Subcutaneous abdominal adipose tissue (tissue), 5 donors: Measurements from ENCODE around the gene SLC25A23.
A peak's percentile ranks its signal among the peaks of the same experiment; 100 is the strongest.
"Not testable (repeated sequence)": the region's sequence is repeated elsewhere in the genome, so short reads cannot be mapped to it uniquely, and the experiment has no call there.

ENCODE experiments used
- H3K27ac ChIP-seq: one replicate; pipeline ENCODE4 v1.7.0; 2013; ENCODE audit warnings: low read depth, mild to moderate bottlenecking, inconsistent platforms, low read length, moderate library complexity
- H3K27me3 ChIP-seq, 5 donors: one replicate each; pipeline ENCODE4 v1.7.0; 2013; ENCODE audit warnings: low read length in 5 of 5, inconsistent platforms in 1 of 5; ENCODE audit not compliant: control insufficient read depth in 5 of 5, insufficient read depth in 4 of 5
- H3K36me3 ChIP-seq, 5 donors: one replicate each; pipeline ENCODE4 v1.7.0; 2013; ENCODE audit warnings: low read length in 5 of 5; ENCODE audit not compliant: control insufficient read depth in 5 of 5, insufficient read depth in 5 of 5
- H3K4me1 ChIP-seq, 5 donors: one replicate each; pipeline ENCODE4 v1.7.0; 2013; ENCODE audit warnings: low read length in 5 of 5, mild to moderate bottlenecking in 3 of 5, moderate library complexity in 1 of 5; ENCODE audit not compliant: control insufficient read depth in 5 of 5, insufficient read depth in 5 of 5
- H3K4me3 ChIP-seq, 5 donors: one replicate each; pipeline ENCODE4 v1.7.0; 2013; ENCODE audit warnings: low read length in 5 of 5, low read depth in 1 of 5
- H3K9ac ChIP-seq, 5 donors: one replicate each; pipeline ENCODE4 v1.7.0; 2013; ENCODE audit warnings: low read length in 5 of 5, mild to moderate bottlenecking in 4 of 5, moderate library complexity in 3 of 5
- H3K9me3 ChIP-seq, 5 donors: one replicate each; pipeline ENCODE4 v1.7.0; 2013; ENCODE audit warnings: low read length in 5 of 5; ENCODE audit not compliant: control insufficient read depth in 5 of 5
- donor health status: healthy.
- donor health status: healthy.
- donor health status: healthy.
- donor health status: healthy.
- donor health status: healthy.

SLC25A23 gene

DNA sequence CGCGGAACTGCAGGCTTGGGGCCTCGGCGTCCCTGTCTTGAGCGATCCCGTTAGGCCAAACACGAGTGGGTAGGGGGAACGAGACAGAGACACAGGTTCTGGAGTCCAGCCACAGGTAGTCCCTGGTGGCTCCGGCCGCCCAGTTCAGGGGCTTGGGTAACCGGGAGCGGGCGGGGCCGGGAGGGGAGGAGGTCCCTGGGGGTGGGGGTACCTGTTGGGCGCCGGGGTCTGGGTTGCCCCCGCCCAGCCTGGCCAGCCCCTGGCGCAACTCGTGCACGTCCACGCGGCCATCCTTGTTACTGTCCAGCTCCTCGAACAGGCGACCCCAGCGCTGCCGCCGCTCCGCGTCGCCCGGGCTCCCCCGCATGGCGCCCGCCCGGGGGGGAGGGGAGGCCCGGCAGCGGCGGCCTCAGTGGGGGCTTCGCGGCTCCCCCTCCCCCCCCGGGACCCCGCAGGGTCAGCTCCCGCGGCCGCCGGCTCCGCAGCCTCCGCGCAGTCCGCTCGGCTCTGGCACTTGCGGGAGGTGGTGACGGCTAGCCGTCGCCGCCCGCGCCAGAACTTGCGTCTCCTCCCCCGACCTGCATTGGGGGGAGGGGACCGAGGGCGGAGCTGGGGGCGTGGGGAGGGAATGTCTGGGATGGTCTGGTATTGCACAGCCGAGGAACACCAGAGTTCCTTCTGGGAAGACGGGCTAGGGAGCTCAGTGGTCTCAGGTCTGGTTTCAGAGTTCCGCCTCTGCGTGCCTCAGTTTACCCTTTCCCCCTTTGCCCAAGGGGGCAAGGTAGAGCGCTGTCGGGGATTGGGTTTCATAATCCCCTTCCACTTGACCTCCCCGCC, at the start of gene SLC25A23:
SLC25A23 (minus strand) TSS at position 531 of the 837 bp plus-strand sequence; CDS start at position 367, 164 bp downstream.
- H3K27ac ChIP-seq, result no peak within 1 kb of the TSS
- H3K27me3 ChIP-seq, result peaks cover 7 to 9% (median 7%) of the 10 kb centered on the region in 5 donors
- H3K36me3 ChIP-seq, result peaks cover 0 to 14% (median 8%) of the 10 kb centered on the region in 5 donors
- H3K4me3 ChIP-seq, result peak within 1 kb of the TSS; percentile 68 to 91 (median 82)
- peak within 1 kb of the TSS in 4 of 5 donors; percentile 55 to 79 (median 71) for H3K9ac ChIP-seq
- peaks cover 0 to 5% (median 1%) of the 10 kb centered on the region in 5 donors for H3K9me3 ChIP-seq
- H3K4me1 ChIP-seq, result peaks cover 0 to 28% (median 22%) of the 10 kb centered on the region in 5 donors

DNA sequence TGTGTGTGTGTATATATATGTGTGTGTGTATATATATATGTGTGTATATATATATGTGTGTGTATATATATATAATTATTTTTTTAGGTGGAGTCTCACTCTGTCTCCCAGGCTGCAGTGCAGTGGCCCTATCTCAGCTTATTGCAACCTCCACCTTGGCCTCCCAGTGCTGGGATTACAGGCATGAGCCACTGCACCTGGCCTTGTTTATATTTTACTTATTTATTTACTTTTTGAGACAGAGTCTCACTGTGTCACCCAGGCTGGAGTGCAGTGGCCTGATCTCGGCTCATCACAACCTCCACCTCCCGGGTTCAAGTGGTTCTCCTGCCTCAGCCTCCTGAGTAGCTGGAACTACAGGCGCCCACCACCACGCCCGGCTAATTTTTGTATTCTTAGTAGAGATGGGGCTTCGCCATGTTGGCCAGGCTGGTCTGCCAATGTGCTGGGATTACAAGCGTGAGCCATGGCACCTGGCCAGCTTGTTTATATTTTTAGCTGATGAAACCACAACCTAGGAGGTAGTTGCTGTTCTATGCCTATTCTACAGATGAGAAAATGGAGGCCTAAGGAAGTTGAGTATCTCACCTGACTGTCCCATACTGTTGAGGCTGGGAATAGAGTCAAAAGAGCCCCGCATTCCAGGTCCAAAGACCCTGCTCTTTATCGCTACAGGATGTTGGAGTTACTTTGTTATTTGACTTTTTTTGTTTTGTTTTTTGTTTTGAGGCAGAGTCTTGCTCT, 48.6 kb upstream of the SLC25A23 start:
- not testable (repeated sequence) for H3K4me1 ChIP-seq, H3K27me3 ChIP-seq, H3K27ac ChIP-seq, H3K4me3 ChIP-seq, H3K9me3 ChIP-seq, H3K36me3 ChIP-seq, H3K9ac ChIP-seq

DNA sequence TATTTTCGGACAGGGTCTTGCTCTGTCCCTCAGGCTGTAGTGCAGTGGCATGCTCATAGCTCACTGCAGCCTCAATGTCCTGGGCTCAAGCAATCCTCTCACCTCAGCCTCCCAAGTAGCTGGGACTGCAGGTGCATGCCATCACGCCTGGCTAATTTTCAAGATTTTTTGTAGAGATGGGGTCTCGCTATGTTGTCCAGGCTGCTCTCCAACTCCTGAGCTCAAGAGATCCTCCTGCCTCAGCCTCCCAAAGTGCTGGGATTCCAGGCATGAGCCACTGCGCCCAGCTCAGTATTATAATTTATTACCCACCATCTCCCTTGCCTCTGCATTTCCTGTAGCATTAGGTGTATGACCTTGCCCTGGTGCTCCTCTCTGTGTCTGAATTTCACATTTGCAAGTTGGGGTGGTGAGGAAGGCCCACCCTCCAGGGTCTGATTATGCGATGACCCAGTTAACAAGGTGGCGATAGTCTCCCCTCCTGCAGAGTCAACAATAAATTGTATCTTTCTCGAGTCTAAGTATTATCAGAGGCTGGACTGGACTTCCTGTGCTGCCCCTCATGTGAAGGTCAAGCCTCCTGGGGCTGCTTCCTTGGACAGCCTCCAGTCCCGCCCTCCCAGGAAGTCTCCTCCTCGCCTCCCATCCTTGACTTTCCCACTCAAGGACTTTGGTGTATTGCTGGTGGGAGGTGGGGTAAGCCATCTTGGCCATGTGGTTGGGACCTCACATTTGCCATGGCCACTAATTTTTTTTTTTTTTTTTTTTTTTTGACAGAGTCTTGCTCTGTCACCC, 44.0 kb upstream of the SLC25A23 start:
- peaks cover 16 to 32% (median 28%) of the 10 kb centered on the region in 5 donors for H3K27me3 ChIP-seq
- H3K9me3 ChIP-seq, result no peaks in the 10 kb centered on the region
- H3K4me3 ChIP-seq, result no peak overlapping the region
- H3K36me3 ChIP-seq, result no peaks in the 10 kb centered on the region
- no peak overlapping the region for H3K27ac ChIP-seq
- no peak overlapping the region for H3K9ac ChIP-seq
- H3K4me1 ChIP-seq, result peaks cover 0 to 12% (median 6%) of the 10 kb centered on the region in 5 donors

DNA sequence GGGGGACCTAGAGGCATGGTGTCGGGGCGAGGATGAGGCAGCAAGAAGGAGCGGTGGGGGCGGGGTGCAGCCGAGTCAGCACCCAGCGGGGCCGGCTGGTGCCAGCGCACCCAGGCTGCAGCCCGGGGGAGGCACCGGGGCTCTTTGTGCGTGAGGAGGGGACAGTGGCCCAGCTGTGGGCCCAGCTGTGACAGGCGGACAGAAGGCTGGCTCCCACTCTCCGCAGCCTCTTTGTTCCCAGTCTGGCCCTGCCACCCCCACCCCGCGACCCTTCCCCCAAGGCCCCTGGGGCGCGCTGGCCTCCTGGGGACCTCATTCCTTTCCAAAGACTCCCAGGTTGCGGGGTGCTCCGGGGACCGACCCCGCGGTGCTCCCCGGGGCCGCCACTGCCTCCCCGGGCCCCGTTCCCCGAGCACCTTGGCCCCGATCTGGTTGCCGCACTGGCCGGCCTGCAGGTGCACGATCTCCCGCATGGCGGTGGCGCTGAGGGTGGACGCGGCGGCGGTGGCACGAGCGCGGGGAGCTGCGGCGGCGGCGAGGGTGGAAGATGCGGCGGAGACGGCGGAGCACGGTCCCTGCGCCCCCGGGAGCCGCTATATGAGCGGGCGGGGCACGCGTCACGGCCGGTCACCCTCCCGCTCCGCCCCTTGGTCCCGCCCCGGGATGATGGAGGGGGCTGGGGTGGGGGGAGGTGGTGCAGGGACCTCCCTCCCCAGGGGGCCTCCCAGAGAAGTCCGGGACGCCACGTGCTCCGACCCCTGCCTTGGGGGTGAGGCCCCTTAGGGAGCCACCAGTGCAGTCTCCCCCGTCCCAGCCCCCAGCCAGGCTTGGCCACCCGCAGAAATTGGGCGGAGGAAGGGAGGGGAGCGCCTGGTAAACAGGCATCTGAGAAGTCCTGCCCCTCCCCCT, 42.4 kb upstream of the SLC25A23 start, which contains the start of gene TUBB4A:
TUBB4A (minus strand) TSS at position 570 of the 909 bp plus-strand sequence; CDS start at position 473, 97 bp downstream.
- Histone ChIP-seq H3K4me1 (peaks cover 0 to 12% (median 6%) of the 10 kb centered on the region in 5 donors), H3K4me3 (peak within 1 kb of the TSS in 2 of 5 donors; percentile 18 to 51), H3K9ac (no peak within 1 kb of the TSS), H3K9me3 (no peaks in the 10 kb centered on the region), H3K27me3 (peaks cover 16 to 32% (median 28%) of the 10 kb centered on the region in 5 donors), H3K36me3 (no peaks in the 10 kb centered on the region), H3K27ac (no peak within 1 kb of the TSS)

DNA sequence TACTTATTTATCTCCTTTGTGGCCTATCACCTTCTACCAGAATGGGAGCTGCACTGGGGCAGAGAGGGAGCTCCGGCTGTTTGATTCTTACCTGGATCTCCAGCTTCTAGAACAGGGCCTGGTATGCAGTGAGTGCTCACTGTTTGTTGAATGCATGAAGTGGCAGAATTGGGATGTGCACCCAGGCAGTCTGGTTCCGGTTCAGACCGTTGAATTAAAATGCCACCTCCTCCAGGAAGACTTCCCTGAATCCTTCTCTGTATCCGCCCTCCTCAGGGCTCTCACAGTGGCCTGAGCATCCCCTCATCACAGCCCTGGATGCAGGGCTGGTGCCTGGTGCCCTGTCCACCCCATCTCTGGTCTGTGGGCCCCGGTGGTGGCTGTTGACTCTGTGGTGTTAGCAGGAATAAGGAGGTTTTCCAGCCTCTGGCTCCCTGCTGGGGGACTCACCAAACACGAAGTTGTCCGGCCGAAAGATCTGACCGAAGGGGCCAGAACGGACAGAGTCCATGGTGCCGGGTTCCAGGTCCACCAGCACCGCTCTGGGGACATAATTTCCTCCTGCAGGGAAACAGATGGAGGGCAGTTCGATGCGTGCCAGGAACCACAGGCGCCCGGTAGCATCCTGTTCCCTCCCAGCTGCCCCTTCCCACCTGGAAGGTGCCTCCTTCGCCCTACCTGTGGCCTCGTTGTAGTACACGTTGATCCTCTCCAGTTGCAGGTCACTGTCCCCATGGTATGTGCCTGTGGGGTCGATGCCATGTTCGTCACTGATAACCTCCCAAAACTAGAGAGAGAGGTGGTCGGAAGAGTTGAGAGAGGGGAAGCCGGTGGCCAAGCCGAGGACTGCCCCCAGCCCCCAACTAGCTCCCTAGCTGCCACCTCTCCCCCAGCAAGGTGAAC, 41.5 kb upstream of the SLC25A23 start:
- Histone ChIP-seq H3K9ac (no peak overlapping the region), H3K4me1 (peaks cover 0 to 12% (median 6%) of the 10 kb centered on the region in 5 donors), H3K27ac (no peak overlapping the region), H3K36me3 (no peaks in the 10 kb centered on the region), H3K27me3 (peaks cover 16 to 32% (median 28%) of the 10 kb centered on the region in 5 donors), H3K9me3 (no peaks in the 10 kb centered on the region), H3K4me3 (peak overlapping the region in 1 of 5 donors; percentile 51)

DNA sequence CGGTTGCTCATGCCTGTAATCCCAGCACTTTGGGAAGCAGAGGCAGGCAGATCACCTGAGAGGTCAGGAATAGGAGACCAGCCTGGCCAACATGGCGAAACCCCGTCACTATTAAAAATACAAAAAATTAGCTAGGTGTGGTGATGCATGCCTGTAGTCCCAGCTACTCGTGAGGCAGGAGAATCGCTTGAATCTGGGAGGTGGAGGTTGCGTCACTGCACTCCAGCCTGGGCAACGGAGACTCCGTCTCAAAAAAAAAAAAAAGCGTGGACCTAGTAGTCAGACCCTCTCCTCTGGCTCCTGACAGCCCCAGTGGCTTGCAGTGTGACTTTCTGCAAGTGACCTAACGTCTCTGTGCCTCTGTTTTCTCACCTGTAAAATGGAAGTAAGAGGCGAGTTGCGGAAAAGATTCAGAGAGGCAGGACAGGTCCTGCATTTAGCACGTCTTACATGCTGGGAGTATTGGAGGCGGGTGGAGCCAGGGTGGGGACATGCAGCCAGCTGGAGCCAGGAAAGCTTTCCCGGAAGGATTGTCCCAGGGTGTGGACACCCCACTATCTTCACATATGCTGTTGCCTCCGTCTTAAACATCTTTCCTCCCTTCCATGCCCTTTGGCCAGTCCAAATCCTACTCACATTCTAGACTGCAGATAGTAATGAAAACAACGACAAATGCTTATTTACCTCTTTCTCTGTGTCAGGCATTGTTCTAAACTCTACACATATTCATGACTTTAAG, 39.6 kb upstream of the SLC25A23 start:
- no peak overlapping the region for H3K9ac ChIP-seq

DNA sequence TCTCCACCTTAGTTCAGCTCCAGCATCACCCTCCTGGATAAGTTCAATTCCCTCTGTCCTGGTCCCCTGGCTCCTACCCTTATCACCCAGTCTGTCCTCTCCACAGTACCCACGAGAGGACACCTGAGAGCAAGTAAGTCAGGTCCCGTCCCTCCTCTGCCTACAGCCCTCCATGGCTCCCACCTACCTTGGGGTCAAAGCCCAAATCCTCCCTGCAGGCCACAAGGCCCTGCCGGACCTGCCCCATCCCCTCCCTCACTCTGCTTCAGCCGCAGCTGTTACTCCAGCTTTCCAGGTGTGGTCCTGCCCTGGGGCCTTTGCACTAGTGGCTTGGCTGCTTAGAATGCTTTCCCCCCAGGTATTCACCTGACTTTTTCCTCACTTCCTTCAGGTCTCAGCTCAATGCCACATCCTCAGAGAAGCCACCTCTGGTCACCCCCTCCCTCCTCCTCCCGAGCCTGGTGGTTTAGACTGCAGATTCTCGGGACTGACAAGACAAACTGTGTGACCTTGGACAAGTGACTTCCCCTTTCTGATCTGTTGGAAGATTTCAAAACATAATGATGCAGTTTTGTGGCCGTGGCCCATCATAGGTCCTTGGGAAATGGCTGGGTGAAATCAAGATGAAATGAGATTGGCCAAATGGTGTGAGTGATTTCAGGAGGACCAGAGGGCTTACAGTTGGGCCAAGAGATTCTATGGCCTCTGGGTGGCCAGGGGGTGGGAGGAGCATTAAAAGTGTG, 38.9 kb upstream of the SLC25A23 start:
- H3K9ac ChIP-seq, result no peak overlapping the region
- no peak overlapping the region for H3K27ac ChIP-seq
- H3K9me3 ChIP-seq, result no peaks in the 10 kb centered on the region
- peaks cover 16 to 30% (median 24%) of the 10 kb centered on the region in 5 donors for H3K27me3 ChIP-seq
- H3K36me3 ChIP-seq, result no peaks in the 10 kb centered on the region
- no peak overlapping the region for H3K4me3 ChIP-seq
- H3K4me1 ChIP-seq, result peaks cover 0 to 12% (median 6%) of the 10 kb centered on the region in 5 donors

More for the DNA sequence above, 39.6 kb upstream of the SLC25A23 start:
- Histone ChIP-seq H3K36me3 (no peaks in the 10 kb centered on the region), H3K27me3 (peaks cover 16 to 35% (median 26%) of the 10 kb centered on the region in 5 donors), H3K9me3 (no peaks in the 10 kb centered on the region), H3K27ac (no peak overlapping the region), H3K4me3 (no peak overlapping the region), H3K4me1 (peaks cover 0 to 12% (median 6%) of the 10 kb centered on the region in 5 donors)
